GOT3 (cell line): ENCODE measurements around the gene NR4A2.
"Not testable (repeated sequence)": the region's sequence is repeated elsewhere in the genome, so short reads cannot be mapped to it uniquely, and the experiment has no call there.

ENCODE experiments used
- DNase-seq: peaks from one replicate; lab custom pipeline; 2025; ENCODE audit warnings: mixed read lengths; lab: John Stamatoyannopoulos, UW

The NR4A2 gene

GRCh38 chr2:156321243-156321904 is 11.1 kb downstream of the NR4A2 start:
- DNase-seq: no peak

- DNase-seq: no peak
Observed at GRCh38 chr2:156320486-156321098, 11.9 kb downstream of the NR4A2 start.

GRCh38 chr2:156319811-156320485 is 12.6 kb downstream of the NR4A2 start:
- DNase-seq: peak; percentile 40

GRCh38 chr2:156317631-156318030 is 14.9 kb downstream of the NR4A2 start:
- no peak for DNase-seq

- no peak for DNase-seq
Observed at GRCh38 chr2:156311976-156312375, 20.5 kb downstream of the NR4A2 start.

- no peak for DNase-seq
Observed at GRCh38 chr2:156310773-156311172, 21.7 kb downstream of the NR4A2 start.

- DNase-seq: no peak
Observed at GRCh38 chr2:156309917-156310316, 22.6 kb downstream of the NR4A2 start.

- no peak for DNase-seq
Observed at GRCh38 chr2:156309167-156309566, 23.4 kb downstream of the NR4A2 start.

GRCh38 chr2:156306821-156307220 is 25.7 kb downstream of the NR4A2 start:
- DNase-seq: no peak

GRCh38 chr2:156305121-156305520 is 27.4 kb downstream of the NR4A2 start:
- DNase-seq: no peak

GRCh38 chr2:156300337-156300736 is 32.2 kb downstream of the NR4A2 start:
- no peak for DNase-seq

GRCh38 chr2:156294945-156295580 is 37.5 kb downstream of the NR4A2 start:
- no peak for DNase-seq

- not testable (repeated sequence) for DNase-seq
Observed at GRCh38 chr2:156293382-156293781, 39.1 kb downstream of the NR4A2 start.

GRCh38 chr2:156279446-156280150 is 52.9 kb downstream of the NR4A2 start:
- no peak for DNase-seq
